ENCODE data around the gene SLC46A3. TPM values are rescaled to one million over a fixed set of nuclear protein-coding genes. Genes with fewer than 3 reads are reported as not detected.

Gene SLC46A3
- total and polyA plus RNA-seq, 2 of the 13 experiments (the other 11 are each of a cell fraction or from before 2014, with no cell fraction given), result not detected

DNA sequence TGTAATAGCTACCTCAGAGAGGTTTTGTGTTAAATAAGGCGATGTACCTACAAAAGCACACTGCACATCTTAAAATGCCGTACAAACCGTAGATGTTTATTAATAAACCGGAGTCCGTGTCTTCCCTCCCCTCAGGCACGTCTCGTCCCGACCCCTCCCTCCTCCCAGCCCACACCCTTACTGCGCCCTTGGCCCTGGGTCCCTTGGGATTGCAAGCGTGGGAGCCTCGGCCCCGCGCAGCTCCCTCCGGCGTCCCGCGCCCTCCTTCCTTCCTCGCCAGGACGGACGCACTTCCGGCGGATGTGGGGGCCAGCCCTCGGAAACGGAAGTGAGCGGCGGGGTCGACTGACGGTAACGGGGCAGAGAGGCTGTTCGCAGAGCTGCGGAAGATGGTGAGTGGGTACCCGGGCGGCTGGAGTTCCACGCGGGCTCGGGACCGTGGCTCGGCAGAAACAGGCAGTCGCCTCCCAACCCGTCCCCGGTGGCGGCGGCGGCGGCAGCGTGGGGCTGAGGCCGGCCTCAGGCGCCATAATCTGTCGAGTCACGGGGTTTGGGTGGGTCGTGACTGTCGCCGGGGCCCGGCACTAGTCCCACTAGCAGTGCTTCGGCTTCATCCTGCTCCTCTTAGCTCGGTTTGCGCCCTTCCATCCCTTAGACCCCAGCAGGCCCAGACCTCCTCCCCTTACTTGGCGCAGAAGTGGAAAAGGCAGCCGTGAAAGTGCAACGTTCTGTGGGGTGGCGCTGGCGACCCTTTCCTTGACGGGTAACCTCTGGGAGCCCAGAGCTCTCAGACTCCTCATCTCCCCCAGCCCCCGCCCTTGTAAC, 59.8 kb downstream of the SLC46A3 start, which contains the start of gene POMP:
TSS of gene POMP (plus strand) at position 335 of the 825 bp plus-strand sequence. CDS start at position 390, 55 bp downstream.
- 0% methylated on average over 26 of the region's 64 CpGs for WGBS (ENCODE audit: low lambda C conversion rate)
- ChIA-PET POLR2A (interaction anchor here (0.7 to 1.9 kb wide), 7 partner anchors 10 to 138 kb away, joined by 3 to 11 read pairs (median 7); no protein-coding TSS in a partner anchor), CTCF (ENCODE audit: low intra/inter-chr PET ratio, low total read pairs) (no interaction called here)
- H3K27me3 ChIP-seq (ENCODE audit: control insufficient read depth in 1 of 2, insufficient read depth in 2 of 2, low read length in 2 of 2), result no peaks in the 10 kb centered on the region; a peak in 1 of 5 replicates
- H2AFZ ChIP-seq (ENCODE audit: low read length), result peak within 1 kb of the TSS; percentile 22
- H3K27ac ChIP-seq (ENCODE audit: extremely low read length, insufficient read depth, low read length), result peak within 1 kb of the TSS; percentile 72
- peaks cover 51% of the 10 kb centered on the region for H3K4me1 ChIP-seq (ENCODE audit: insufficient read depth, low read length)
- 0 out of 2 replicates have a peak, but pooled peaks cover 7% of the 10 kb centered on the region for H4K20me1 ChIP-seq (ENCODE audit: insufficient read depth, low read length)
- H3K9ac ChIP-seq (ENCODE audit: insufficient read depth, low read depth, low read length), result peak within 1 kb of the TSS; percentile 87
- intact Hi-C loops (cut with micrococcal nuclease; ENCODE audit: unreplicated experiment) (loop anchor here (1.0 kb wide), 1 partner anchor 335 kb away; no protein-coding TSS in a partner anchor), in situ Hi-C loops (cut with HindIII; ENCODE audit: extremely low pct_ligation_motif_present, low pct_unique_long_range_greater_than_20kb) (no loop called here)
- H3K36me3 ChIP-seq (replicated peaks in 1 of 2; ENCODE audit: control insufficient read depth in 1 of 2, insufficient read depth in 2 of 2, low read length in 2 of 2), result peaks cover 2 to 22% of the 10 kb centered on the region in 2 experiments
- FAIRE-seq (no peak), ATAC-seq (peak; percentile 99), DNase-seq (ENCODE audit: low spot score) (peak; percentile 80)
- BruUV-seq (replicated peaks), result no TSS peak
- H3K9me3 ChIP-seq (ENCODE audit: low read length), result no peaks in the 10 kb centered on the region
- peaks cover 57% of the 10 kb centered on the region for H3K79me2 ChIP-seq (ENCODE audit: insufficient read depth, low read length)
- H3K4me3 ChIP-seq (replicated peaks in 1 of 3; ENCODE audit: insufficient read depth in 1 of 3, low read depth in 2 of 3, low read length in 3 of 3), result peak within 1 kb of the TSS; percentile 91 to 96 (median 95)
- peak within 1 kb of the TSS; percentile 75 for H3K4me2 ChIP-seq (ENCODE audit: low read depth, low read length)
- TF ChIP-seq, protein P1, sequence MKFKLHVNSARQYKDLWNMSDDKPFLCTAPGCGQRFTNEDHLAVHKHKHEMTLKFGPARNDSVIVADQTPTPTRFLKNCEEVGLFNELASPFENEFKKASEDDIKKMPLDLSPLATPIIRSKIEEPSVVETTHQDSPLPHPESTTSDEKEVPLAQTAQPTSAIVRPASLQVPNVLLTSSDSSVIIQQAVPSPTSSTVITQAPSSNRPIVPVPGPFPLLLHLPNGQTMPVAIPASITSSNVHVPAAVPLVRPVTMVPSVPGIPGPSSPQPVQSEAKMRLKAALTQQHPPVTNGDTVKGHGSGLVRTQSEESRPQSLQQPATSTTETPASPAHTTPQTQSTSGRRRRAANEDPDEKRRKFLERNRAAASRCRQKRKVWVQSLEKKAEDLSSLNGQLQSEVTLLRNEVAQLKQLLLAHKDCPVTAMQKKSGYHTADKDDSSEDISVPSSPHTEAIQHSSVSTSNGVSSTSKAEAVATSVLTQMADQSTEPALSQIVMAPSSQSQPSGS (CRISPR knock-in tag; IDR thresholded peaks at IDR 0.05), result peak; percentile 71; the same call in 1 of the 2 replicates
- TF ChIP-seq MTF1 (CRISPR knock-in tag; IDR thresholded peaks at IDR 0.05) (no peak), HMGA1 (CRISPR knock-in tag; conservative IDR thresholded peaks at IDR 0.05) (no peak), CENPT (CRISPR knock-in tag; IDR thresholded peaks at IDR 0.05; ENCODE audit: low read depth) (no peak), KLF13 (CRISPR knock-in tag; IDR thresholded peaks at IDR 0.05) (no peak), ZEB1 (IDR thresholded peaks at IDR 0.05; ENCODE audit: insufficient replicate concordance, low read depth) (no peak), ZNF331 (CRISPR knock-in tag; IDR thresholded peaks at IDR 0.05) (peak; percentile 63; the same call in 1 of the 2 replicates), ZFP36L2 (CRISPR knock-in tag; IDR thresholded peaks at IDR 0.05) (no peak)
- TF ChIP-seq, protein P2, sequence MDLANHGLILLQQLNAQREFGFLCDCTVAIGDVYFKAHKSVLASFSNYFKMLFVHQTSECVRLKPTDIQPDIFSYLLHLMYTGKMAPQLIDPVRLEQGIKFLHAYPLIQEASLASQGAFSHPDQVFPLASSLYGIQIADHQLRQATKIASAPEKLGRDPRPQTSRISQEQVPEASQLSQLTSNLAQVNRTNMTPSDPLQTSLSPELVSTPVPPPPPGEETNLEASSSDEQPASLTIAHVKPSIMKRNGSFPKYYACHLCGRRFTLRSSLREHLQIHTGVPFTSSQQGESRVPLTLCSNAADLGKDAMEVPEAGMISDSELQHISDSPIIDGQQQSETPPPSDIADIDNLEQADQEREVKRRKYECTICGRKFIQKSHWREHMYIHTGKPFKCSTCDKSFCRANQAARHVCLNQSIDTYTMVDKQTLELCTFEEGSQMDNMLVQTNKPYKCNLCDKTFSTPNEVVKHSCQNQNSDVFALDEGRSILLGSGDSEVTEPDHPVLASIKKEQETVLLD (CRISPR knock-in tag; IDR thresholded peaks at IDR 0.05; ENCODE audit: low read depth), result no peak
- TF ChIP-seq, protein P3, sequence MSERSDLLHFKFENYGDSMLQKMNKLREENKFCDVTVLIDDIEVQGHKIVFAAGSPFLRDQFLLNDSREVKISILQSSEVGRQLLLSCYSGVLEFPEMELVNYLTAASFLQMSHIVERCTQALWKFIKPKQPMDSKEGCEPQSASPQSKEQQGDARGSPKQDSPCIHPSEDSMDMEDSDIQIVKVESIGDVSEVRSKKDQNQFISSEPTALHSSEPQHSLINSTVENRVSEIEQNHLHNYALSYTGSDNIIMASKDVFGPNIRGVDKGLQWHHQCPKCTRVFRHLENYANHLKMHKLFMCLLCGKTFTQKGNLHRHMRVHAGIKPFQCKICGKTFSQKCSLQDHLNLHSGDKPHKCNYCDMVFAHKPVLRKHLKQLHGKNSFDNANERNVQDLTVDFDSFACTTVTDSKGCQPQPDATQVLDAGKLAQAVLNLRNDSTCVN (CRISPR knock-in tag; IDR thresholded peaks at IDR 0.05; ENCODE audit: borderline replicate concordance), result peak; percentile 64; the same call in 1 of the 2 replicates
- TF ChIP-seq, protein P4, sequence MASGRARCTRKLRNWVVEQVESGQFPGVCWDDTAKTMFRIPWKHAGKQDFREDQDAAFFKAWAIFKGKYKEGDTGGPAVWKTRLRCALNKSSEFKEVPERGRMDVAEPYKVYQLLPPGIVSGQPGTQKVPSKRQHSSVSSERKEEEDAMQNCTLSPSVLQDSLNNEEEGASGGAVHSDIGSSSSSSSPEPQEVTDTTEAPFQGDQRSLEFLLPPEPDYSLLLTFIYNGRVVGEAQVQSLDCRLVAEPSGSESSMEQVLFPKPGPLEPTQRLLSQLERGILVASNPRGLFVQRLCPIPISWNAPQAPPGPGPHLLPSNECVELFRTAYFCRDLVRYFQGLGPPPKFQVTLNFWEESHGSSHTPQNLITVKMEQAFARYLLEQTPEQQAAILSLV (CRISPR knock-in tag; IDR thresholded peaks at IDR 0.05; ENCODE audit: borderline replicate concordance), result peak; percentile 67; the same call in 1 of the 2 replicates
- TF ChIP-seq, protein P5, sequence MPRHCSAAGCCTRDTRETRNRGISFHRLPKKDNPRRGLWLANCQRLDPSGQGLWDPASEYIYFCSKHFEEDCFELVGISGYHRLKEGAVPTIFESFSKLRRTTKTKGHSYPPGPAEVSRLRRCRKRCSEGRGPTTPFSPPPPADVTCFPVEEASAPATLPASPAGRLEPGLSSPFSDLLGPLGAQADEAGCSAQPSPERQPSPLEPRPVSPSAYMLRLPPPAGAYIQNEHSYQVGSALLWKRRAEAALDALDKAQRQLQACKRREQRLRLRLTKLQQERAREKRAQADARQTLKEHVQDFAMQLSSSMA (CRISPR knock-in tag; IDR thresholded peaks at IDR 0.05), result peak; percentile 97
- TF ChIP-seq, protein P6, sequence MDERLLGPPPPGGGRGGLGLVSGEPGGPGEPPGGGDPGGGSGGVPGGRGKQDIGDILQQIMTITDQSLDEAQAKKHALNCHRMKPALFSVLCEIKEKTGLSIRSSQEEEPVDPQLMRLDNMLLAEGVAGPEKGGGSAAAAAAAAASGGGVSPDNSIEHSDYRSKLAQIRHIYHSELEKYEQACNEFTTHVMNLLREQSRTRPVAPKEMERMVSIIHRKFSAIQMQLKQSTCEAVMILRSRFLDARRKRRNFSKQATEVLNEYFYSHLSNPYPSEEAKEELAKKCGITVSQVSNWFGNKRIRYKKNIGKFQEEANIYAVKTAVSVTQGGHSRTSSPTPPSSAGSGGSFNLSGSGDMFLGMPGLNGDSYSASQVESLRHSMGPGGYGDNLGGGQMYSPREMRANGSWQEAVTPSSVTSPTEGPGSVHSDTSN (CRISPR knock-in tag; IDR thresholded peaks at IDR 0.05), result no peak
